GM12873 (cell line): ENCODE results near the gene CALHM3.

Source experiments
- CTCF ChIP-seq: IDR thresholded peaks from 2 replicates; pipeline ENCODE4 v1.5.1; 2012; ENCODE audit warnings: low read depth, mild to moderate bottlenecking, moderate library complexity, low read length, control low read depth; ENCODE audit not compliant: insufficient read depth; ENCODE audit errors: missing control alignments

CALHM3 gene

DNA sequence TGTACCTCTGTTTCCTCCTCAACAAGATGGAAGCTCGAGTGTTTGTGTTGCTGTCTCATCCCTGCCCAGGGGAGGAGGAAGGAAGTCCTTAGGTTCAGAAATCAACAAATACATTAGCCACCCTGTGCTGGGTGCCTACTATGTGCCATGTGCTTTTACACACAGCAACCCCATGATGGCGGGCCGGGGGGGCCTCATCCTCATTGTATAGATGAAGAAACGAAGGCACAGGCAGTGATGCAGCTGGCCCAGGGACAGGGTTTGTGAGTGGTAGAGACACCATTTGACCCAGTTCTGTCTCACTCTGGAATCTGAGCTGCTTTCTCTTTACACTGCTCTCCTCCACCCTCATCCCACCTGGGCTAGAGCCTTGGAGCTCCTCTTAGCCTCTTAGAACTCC, 25.0 kb downstream of the CALHM3 start:
- no peak for TF ChIP-seq CTCF

DNA sequence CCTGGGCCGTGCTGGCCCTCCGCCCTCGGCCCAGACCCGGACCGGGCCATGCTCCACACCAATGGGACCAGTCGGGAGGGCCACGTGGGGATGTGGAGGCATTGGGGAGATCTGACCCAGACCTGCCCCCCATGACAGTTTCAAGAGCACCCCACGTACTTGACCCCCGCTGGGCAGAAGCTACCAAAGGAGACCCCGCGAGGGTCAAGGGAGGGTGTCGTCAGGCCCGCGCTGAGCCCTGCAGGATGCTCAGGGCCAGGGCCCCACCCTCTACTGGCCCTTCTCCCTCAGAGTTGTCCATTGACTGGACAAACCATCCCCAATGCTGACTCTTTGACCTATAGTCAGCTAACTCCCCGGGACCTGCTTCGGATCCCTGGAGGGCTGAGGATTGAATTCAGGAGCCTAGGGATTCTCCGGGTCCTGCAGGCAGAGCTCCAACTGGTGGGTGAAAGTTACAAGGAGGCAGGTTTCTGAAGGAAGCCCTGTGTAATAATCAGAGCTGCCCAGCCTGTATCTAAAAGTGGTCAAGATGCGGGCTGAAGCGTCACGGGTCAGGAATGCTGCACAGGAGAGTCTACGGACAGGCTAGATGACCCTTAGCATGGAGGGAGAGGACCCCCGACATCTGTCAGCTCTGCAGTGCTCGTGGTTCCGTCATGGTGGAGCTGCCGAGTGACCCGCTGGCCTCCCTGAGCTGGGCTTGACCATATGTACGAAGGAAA, 26.4 kb downstream of the CALHM3 start:
- TF ChIP-seq CTCF = no peak

GRCh38 chr10:103451831-103452505, 27.1 kb downstream of the CALHM3 start, which contains the start of gene CALHM2:
Gene CALHM2 (minus strand): TSS chr10:103452370. CDS start chr10:103449941, 2,429 bp downstream.
- TF ChIP-seq CTCF = no peak

DNA sequence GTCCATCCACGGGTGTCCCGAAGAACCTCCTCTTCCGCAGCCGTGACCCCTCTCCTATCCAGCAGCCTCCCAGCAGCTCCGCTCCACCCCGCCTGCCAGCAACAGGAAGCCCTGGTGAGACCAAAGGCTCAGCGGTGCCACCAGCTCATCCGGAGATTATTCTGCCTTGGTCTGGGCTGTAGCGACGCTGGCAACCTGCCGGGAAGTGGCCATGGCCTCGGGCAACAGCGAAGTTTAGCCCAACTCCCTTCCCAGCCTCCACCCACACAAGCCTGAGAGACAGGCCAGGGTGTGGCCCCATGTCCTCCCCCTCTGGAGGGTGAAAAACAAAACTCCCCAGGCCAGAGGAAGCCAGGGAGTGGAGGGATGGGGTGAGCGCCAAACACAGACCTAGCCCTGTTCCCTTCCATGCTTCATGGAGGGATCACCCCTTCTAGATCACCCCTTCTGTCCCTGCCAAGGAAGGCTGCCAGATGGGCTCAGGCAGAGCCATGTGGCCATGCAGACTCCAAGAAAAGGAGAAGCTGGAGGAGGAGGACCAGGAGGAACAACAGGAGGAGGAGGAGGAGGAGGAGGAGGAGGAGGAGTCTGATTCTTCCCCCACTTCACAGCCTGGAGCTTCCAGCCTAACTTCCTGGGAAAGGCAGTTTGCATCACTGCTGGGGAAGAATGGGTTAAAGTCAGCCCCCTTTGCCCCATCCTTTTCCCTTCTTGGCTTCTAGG, 27.8 kb downstream of the CALHM3 start:
- TF ChIP-seq CTCF = no peak

DNA sequence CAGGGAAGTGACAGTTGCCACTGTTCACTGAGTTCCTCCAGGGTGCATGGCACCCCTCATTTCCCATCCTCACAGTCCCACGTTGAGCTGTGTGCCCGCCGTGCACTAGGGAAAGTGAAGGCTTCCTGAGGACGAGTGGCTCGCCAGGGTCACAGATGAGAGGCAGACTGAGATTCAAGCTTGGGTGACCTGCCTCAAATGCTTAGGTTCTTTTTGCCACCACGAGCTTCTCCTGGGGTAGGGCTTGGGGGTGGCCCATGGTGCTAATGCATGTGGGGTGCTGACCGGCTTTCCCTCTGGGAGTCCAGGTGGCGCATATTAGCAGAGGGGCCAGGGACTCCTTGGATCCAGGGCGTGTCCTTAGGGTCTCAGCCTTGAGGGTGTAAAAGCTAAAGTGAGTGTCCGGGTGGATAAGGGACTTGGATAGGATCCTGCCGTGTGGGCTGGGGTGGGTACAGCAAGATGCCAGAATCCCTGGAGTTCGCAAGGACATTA, 28.8 kb downstream of the CALHM3 start:
- TF ChIP-seq CTCF = no peak

- TF ChIP-seq CTCF = no peak
These were observed 29.6 kb downstream of the CALHM3 start for GRCh38 chr10:103449208-103450144.
